Neural crest cell (in vitro differentiated cells): ENCODE data around the gene PHOX2A. TPM values are rescaled to one million over a fixed set of nuclear protein-coding genes. Genes with fewer than 3 reads are reported as not detected.

ENCODE experiments used
- DNase-seq: peaks from one replicate; pipeline ENCODE4 v3.0.0; 2021; ENCODE audit warnings: low read depth, mixed read lengths, low spot score
- H3K27ac Mint-ChIP-seq: one replicate; pipeline ENCODE4 v1.8.0; 2021; ENCODE audit warnings: mild to moderate bottlenecking, mixed read lengths; ENCODE audit not compliant: unreplicated experiment
- H3K27me3 Mint-ChIP-seq: 2 replicates; pipeline ENCODE4 v1.8.0; 2021; ENCODE audit warnings: low read depth, mild to moderate bottlenecking, mixed read lengths
- H3K36me3 Mint-ChIP-seq: 2 replicates; pipeline ENCODE4 v1.8.0; 2021; ENCODE audit warnings: low read depth, mild to moderate bottlenecking, mixed read lengths
- H3K4me1 Mint-ChIP-seq: 2 replicates; pipeline ENCODE4 v1.8.0; 2021; ENCODE audit warnings: mixed read lengths
- H3K4me3 Mint-ChIP-seq: one replicate; pipeline ENCODE4 v1.8.0; 2021; ENCODE audit warnings: mild to moderate bottlenecking, mixed read lengths
- H3K9me3 Mint-ChIP-seq: 2 replicates; pipeline ENCODE4 v1.8.0; 2021; ENCODE audit warnings: mixed read lengths
- total RNA-seq: library from RNA; stranded (reverse); gene quantifications from 2 replicates; pipeline ENCODE4 v1.2.1, GENCODE V29; 2021
- TF ChIP-seq, protein P1 (sequence below): fragments of 200-600 bp; sonication (generic); conservative IDR thresholded peaks from 2 replicates; pipeline ENCODE4 v1.5.0; 2021; ENCODE audit warnings: antibody characterized with exemption, mild to moderate bottlenecking

Gene PHOX2A
- total RNA-seq, 1 donor from 2014 or later, result 5.6 TPM

DNA sequence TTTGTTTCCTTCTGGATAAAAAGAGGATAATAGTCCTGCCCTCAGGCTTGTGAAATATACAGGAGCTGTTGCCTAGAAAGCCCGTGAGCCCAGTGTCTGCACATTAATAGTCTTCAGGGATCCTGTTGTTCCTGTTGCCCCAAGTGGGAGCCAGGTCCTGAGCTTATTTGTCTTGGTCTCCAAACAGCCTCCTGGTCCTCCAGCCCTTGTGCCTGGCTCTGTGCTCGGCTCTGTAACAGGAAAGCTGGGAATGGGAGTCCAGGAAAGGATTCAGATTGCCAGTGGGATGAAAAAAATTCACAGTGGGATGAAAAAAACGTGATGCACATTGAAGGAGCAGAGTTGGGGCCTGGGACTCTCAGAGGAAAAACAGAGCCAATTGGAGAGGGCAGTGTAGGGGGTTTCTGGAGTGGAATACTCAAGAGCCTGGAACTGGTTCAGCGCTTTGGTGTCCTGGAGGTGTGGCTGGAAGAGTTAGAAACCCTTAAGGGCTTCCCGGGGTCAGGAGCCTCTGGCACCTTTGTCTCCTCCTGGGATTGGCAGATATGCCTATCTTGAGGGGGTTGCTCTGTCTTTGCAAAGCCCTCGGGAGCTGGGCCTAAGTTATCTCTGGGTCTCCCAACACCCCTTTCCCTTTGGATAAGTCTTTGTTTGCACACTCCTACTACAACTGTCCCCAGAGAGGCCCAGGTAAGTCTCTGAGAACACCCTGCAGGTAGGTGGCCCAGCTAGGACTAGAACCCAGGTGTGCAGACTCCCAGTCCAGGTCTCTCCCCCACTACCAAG, 21.7 kb downstream of the PHOX2A start:
- peak overlapping the region; percentile 32 for H3K27ac Mint-ChIP-seq
- no peaks in the 10 kb centered on the region for H3K36me3 Mint-ChIP-seq
- peak overlapping the region; percentile 93 for H3K4me3 Mint-ChIP-seq
- TF ChIP-seq, protein P1, sequence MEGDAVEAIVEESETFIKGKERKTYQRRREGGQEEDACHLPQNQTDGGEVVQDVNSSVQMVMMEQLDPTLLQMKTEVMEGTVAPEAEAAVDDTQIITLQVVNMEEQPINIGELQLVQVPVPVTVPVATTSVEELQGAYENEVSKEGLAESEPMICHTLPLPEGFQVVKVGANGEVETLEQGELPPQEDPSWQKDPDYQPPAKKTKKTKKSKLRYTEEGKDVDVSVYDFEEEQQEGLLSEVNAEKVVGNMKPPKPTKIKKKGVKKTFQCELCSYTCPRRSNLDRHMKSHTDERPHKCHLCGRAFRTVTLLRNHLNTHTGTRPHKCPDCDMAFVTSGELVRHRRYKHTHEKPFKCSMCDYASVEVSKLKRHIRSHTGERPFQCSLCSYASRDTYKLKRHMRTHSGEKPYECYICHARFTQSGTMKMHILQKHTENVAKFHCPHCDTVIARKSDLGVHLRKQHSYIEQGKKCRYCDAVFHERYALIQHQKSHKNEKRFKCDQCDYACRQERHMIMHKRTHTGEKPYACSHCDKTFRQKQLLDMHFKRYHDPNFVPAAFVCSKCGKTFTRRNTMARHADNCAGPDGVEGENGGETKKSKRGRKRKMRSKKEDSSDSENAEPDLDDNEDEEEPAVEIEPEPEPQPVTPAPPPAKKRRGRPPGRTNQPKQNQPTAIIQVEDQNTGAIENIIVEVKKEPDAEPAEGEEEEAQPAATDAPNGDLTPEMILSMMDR, result no peak
- peaks cover 27% of the 10 kb centered on the region for H3K4me1 Mint-ChIP-seq
- H3K27me3 Mint-ChIP-seq, result peaks cover 12% of the 10 kb centered on the region
- DNase-seq, result no peak
- H3K9me3 Mint-ChIP-seq, result no peaks in the 10 kb centered on the region

DNA sequence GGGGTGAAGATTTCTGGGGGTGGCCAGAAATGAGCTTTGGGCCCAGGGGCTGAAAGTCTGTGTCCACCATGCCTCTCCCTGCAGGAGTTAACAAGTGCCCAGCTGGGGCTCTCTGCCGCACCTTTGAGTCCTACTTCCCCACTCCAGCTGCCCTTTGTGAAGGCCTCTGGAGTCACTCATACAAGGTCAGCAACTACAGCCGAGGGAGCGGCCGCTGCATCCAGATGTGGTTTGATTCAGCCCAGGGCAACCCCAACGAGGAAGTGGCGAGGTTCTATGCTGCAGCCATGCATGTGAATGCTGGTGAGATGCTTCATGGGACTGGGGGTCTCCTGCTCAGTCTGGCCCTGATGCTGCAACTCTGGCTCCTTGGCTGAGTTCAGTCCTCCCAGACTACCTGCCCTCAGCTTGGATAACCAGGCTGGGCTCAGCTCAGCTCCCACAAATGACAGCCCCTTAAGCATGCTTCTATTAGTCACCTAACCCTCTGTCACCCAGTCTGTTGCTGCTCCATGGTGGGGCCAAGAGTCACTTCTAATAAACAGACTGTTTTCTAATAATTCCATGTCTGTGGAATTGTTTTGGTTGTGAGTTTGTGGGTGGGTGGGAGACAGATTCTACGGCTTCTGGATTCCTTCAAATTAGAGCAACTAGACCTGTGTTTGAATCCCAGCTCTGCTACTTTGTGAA, 22.4 kb downstream of the PHOX2A start:
- H3K4me1 Mint-ChIP-seq, result peaks cover 26% of the 10 kb centered on the region
- H3K27me3 Mint-ChIP-seq, result peaks cover 18% of the 10 kb centered on the region
- H3K27ac Mint-ChIP-seq, result no peak overlapping the region
- no peaks in the 10 kb centered on the region for H3K9me3 Mint-ChIP-seq
- TF ChIP-seq, protein P1, result no peak
- H3K4me3 Mint-ChIP-seq, result peak overlapping the region; percentile 41
- DNase-seq, result no peak
- H3K36me3 Mint-ChIP-seq, result no peaks in the 10 kb centered on the region

DNA sequence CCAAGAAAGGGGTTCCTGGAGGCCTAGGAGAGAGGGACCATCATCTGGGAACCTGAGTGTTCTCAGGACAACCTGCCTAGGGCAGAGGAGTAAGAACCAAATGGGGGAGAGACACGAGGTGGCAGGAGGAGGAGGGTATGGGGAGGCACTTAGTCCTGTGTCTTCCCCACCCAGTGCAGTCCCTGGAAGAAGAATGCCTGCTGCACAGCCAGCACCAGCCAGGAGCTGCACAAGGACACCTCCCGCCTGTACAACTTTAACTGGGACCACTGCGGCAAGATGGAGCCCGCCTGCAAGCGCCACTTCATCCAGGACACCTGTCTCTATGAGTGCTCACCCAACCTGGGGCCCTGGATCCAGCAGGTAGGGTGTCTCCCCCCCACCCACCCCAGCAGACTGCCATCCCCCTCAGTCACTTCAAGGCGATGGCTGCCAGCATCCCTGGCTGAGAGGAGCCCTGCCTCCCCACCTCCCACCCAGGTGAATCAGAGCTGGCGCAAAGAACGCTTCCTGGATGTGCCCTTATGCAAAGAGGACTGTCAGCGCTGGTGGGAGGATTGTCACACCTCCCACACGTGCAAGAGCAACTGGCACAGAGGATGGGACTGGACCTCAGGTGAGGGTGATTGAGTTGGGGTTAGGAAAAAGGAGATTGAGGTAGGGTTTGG, 23.1 kb downstream of the PHOX2A start:
- peak overlapping the region; percentile 48 for H3K4me3 Mint-ChIP-seq

DNA sequence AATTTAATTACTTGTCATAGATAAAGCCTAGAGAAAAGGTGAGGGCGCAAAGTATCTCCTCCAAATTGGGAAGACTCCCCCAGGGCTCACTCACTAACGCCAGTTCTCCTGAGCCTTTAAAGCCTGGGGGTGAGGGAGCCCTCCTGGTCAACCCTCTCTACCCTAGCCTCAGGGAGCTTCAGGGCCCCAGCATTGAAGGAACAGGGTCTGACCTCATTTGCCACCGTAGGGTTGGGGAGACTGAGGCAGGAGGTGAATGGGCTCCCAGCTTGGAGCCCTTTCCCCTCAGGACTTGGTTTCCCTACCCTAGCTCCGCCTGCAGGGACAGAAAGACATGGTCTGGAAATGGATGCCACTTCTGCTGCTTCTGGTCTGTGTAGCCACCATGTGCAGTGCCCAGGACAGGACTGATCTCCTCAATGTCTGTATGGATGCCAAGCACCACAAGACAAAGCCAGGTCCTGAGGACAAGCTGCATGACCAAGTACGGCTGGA, 25.7 kb downstream of the PHOX2A start:
- H3K27ac Mint-ChIP-seq, result no peak overlapping the region
- H3K4me1 Mint-ChIP-seq, result peaks cover 11% of the 10 kb centered on the region
- TF ChIP-seq, protein P1, result no peak
- no peaks in the 10 kb centered on the region for H3K9me3 Mint-ChIP-seq
- peak overlapping the region; percentile 55 for H3K4me3 Mint-ChIP-seq
- DNase-seq, result no peak
- H3K27me3 Mint-ChIP-seq, result peaks cover 43% of the 10 kb centered on the region
- H3K36me3 Mint-ChIP-seq, result no peaks in the 10 kb centered on the region

More for the DNA sequence above, 23.1 kb downstream of the PHOX2A start:
- H3K36me3 Mint-ChIP-seq, result no peaks in the 10 kb centered on the region
- TF ChIP-seq, protein P1, result no peak
- H3K27me3 Mint-ChIP-seq, result peaks cover 24% of the 10 kb centered on the region
- DNase-seq, result no peak
- H3K27ac Mint-ChIP-seq, result no peak overlapping the region
- peaks cover 19% of the 10 kb centered on the region for H3K4me1 Mint-ChIP-seq
- no peaks in the 10 kb centered on the region for H3K9me3 Mint-ChIP-seq

DNA sequence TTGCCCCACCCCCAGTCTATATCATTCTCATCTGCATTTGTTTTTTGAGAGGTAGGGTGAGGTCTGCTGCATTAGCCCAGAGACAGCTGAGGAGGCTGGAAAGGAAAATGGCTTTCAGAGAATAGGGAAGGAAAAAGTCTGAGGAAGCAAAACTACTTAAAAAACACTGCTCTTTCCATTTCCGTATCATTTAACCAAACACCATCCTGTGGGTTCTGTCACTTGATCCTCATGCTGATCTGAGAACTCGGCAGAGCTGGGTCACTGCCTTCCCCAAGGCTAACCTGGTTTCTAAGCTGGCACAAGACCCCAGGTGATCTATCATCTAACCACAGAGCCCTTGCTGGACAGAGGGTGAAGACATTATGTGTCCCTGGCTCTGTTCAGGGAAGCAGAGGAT, 26.1 kb downstream of the PHOX2A start:
- H3K4me1 Mint-ChIP-seq, result peaks cover 9% of the 10 kb centered on the region
- peaks cover 48% of the 10 kb centered on the region for H3K27me3 Mint-ChIP-seq
- no peak for DNase-seq
- no peaks in the 10 kb centered on the region for H3K36me3 Mint-ChIP-seq
- no peaks in the 10 kb centered on the region for H3K9me3 Mint-ChIP-seq
- TF ChIP-seq, protein P1, result no peak
- H3K27ac Mint-ChIP-seq, result no peak overlapping the region
- no peak overlapping the region for H3K4me3 Mint-ChIP-seq
